ENCODE data around the gene RUNDC3A.

DNA sequence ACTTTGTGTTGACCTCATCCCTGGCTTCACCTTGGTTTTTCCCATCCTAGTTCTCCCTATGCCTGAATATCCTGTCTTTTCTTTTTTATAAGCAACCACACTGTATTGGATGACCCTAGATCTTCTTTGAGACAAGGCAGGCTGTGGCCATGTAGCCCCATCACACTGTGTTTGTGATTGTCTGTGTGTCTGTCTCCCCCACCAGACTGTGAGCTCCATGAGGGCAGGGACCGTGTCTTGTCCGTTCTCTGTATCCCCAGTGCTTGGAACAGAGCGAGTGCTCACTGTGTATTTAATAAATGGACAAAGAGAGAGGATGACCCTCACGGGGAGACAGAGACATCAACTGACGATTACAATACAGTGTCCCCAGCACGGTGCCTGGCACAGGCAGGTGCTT is 9.1 kb downstream of the RUNDC3A start:
- TF ChIP-seq ZFX (IDR thresholded peaks at IDR 0.05; ENCODE audit: borderline replicate concordance), result no peak
- TF ChIP-seq, protein P1, sequence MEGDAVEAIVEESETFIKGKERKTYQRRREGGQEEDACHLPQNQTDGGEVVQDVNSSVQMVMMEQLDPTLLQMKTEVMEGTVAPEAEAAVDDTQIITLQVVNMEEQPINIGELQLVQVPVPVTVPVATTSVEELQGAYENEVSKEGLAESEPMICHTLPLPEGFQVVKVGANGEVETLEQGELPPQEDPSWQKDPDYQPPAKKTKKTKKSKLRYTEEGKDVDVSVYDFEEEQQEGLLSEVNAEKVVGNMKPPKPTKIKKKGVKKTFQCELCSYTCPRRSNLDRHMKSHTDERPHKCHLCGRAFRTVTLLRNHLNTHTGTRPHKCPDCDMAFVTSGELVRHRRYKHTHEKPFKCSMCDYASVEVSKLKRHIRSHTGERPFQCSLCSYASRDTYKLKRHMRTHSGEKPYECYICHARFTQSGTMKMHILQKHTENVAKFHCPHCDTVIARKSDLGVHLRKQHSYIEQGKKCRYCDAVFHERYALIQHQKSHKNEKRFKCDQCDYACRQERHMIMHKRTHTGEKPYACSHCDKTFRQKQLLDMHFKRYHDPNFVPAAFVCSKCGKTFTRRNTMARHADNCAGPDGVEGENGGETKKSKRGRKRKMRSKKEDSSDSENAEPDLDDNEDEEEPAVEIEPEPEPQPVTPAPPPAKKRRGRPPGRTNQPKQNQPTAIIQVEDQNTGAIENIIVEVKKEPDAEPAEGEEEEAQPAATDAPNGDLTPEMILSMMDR (IDR thresholded peaks at IDR 0.05), result no peak

All from 22Rv1 (cell line).